Measurements from ENCODE around the gene ANG. TPM values are rescaled to one million over a fixed set of nuclear protein-coding genes. Genes with fewer than 3 reads are reported as not detected.

ANG gene
- total and polyA plus RNA-seq, 7 experiments from 2014 or later: 0.40 to 3.5 (median 1.6) TPM; not detected in 3

- ChIA-PET CTCF (interaction anchor here (0.7 to 4.3 kb wide), 10 partner anchors 8 to 358 kb away, joined by 3 to 30 read pairs (median 6); partner anchors contain the start of gene PARP2), POLR2A (interaction anchor here (0.5 to 6.2 kb wide), 23 partner anchors 7 to 357 kb away, joined by 3 to 73 read pairs (median 6); partner anchors contain the start of genes APEX1, CCNB1IP1, OSGEP and PARP2)
- Mint-ChIP-seq H3K4me3 (peak within 1 kb of the TSS in 1 of 10 donors; percentile 21), H3K36me3 (peaks cover 0 to 3% (median 0%) of the 10 kb centered on the region in 5 donors), H3K27me3 (no peaks in the 10 kb centered on the region), H3K4me1 (peaks cover 14 to 35% (median 32%) of the 10 kb centered on the region in 7 donors), H3K9me3 (peaks cover 0 to 9% (median 0%) of the 10 kb centered on the region in 11 donors), H3K27ac (peak within 1 kb of the TSS in 3 of 9 donors; percentile 35 to 80 (median 78))
- Histone ChIP-seq H3K27ac (ENCODE audit: low read depth, low read length) (peak within 1 kb of the TSS; percentile 91), H3K4me1 (ENCODE audit: control insufficient read depth in 2 of 2, insufficient read depth in 2 of 2, low read length in 2 of 2) (peaks cover 18 to 24% of the 10 kb centered on the region in 2 donors), H3K9me3 (ENCODE audit: control insufficient read depth in 2 of 3, low read length in 3 of 3) (no peaks in the 10 kb centered on the region), H3K27me3 (ENCODE audit: control insufficient read depth in 2 of 2, insufficient read depth in 2 of 2, low read length in 2 of 2) (no peaks in the 10 kb centered on the region), H3K36me3 (ENCODE audit: control insufficient read depth in 2 of 3, insufficient read depth in 3 of 3, low read length in 3 of 3) (peaks cover 0 to 6% (median 0%) of the 10 kb centered on the region in 3 experiments), H3K4me3 (ENCODE audit: low read length) (peak within 1 kb of the TSS; percentile 98)
- intact Hi-C loops (cut with micrococcal nuclease): loop anchor here (1.0 to 5.0 kb wide), 17 partner anchors 7 to 793 kb away; partner anchors contain the start of genes TEP1 (in 2 of the 2), APEX1 (in 1 of the 2), CCNB1IP1 (in 1 of the 2) and CHD8 (in 1 of the 2)
- ATAC-seq: peak; percentile 48
- DNase-seq: peak; percentile 66 to 89 (median 86)
These were observed 4.5 kb upstream of the ANG start, which contains the start of gene RNASE4 for GRCh38 chr14:20683891-20684661. Gene RNASE4, plus strand, starts transcription at chr14:20684560. Its CDS starts 14,812 bp downstream, at chr14:20699372.

- Histone ChIP-seq H3K36me3 (ENCODE audit: control insufficient read depth in 2 of 3, insufficient read depth in 3 of 3, low read length in 3 of 3) (peaks cover 0 to 6% (median 0%) of the 10 kb centered on the region in 3 experiments), H3K27ac (ENCODE audit: low read depth, low read length) (peak overlapping the region; percentile 91), H3K9me3 (ENCODE audit: control insufficient read depth in 2 of 3, low read length in 3 of 3) (no peaks in the 10 kb centered on the region), H3K27me3 (ENCODE audit: control insufficient read depth in 2 of 2, insufficient read depth in 2 of 2, low read length in 2 of 2) (no peaks in the 10 kb centered on the region), H3K4me3 (ENCODE audit: low read length) (peak overlapping the region; percentile 98), H3K4me1 (ENCODE audit: control insufficient read depth in 2 of 2, insufficient read depth in 2 of 2, low read length in 2 of 2) (peaks cover 17 to 20% of the 10 kb centered on the region in 2 donors)
- peak overlapping the region in 3 of 9 donors; percentile 35 to 80 (median 78) for H3K27ac Mint-ChIP-seq
- DNase-seq (peak in 1 of 9 donors; percentile 12), ATAC-seq (no peak)
- peaks cover 0 to 9% (median 0%) of the 10 kb centered on the region in 11 donors for H3K9me3 Mint-ChIP-seq
- H3K4me3 Mint-ChIP-seq: peak overlapping the region in 1 of 10 donors; percentile 21
- H3K27me3 Mint-ChIP-seq: no peaks in the 10 kb centered on the region
- H3K4me1 Mint-ChIP-seq: peaks cover 14 to 29% (median 25%) of the 10 kb centered on the region in 7 donors
- intact Hi-C loops (cut with micrococcal nuclease): loop anchor here (1.0 to 5.0 kb wide), 7 partner anchors 272 to 582 kb away; partner anchors contain the start of genes CCNB1IP1 (in 1 of the 2), HNRNPC (in 1 of the 2), METTL17 (in 1 of the 2) and TEP1 (in 1 of the 2)
- ChIA-PET CTCF (interaction anchor here (0.6 to 4.2 kb wide), 7 partner anchors 12 to 359 kb away, joined by 3 to 19 read pairs (median 5); partner anchors contain the start of gene PARP2), POLR2A (interaction anchor here (0.7 to 6.2 kb wide), 14 partner anchors 9 to 357 kb away, joined by 3 to 73 read pairs (median 8); partner anchors contain the start of genes CCNB1IP1, PARP2 and PIP4P1)
- peaks cover 0 to 3% (median 0%) of the 10 kb centered on the region in 5 donors for H3K36me3 Mint-ChIP-seq
These were observed 3.7 kb upstream of the ANG start for GRCh38 chr14:20684662-20685456.

- CTCF ChIA-PET: interaction anchor here (2.0 kb wide), 1 partner anchor 77 kb away, joined by 7 read pairs; no protein-coding TSS in a partner anchor
- H3K36me3 Mint-ChIP-seq: no peaks in the 10 kb centered on the region
- POLR2A ChIA-PET: interaction anchor here (0.9 kb wide), 1 partner anchor 10 kb away, joined by 3 read pairs; no protein-coding TSS in a partner anchor
- Histone ChIP-seq H3K27me3 (ENCODE audit: control insufficient read depth in 2 of 2, insufficient read depth in 2 of 2, low read length in 2 of 2) (no peaks in the 10 kb centered on the region), H3K27ac (ENCODE audit: low read depth, low read length) (no peak overlapping the region), H3K36me3 (ENCODE audit: control insufficient read depth in 2 of 3, insufficient read depth in 3 of 3, low read length in 3 of 3) (peaks cover 0 to 6% (median 0%) of the 10 kb centered on the region in 3 experiments), H3K4me1 (ENCODE audit: control insufficient read depth in 2 of 2, insufficient read depth in 2 of 2, low read length in 2 of 2) (peaks cover 4 to 5% of the 10 kb centered on the region in 2 donors), H3K4me3 (ENCODE audit: low read length) (no peak overlapping the region), H3K9me3 (ENCODE audit: control insufficient read depth in 2 of 3, low read length in 3 of 3) (no peaks in the 10 kb centered on the region)
- H3K4me1 Mint-ChIP-seq: peaks cover 4 to 23% (median 14%) of the 10 kb centered on the region in 7 donors
- peak overlapping the region in 1 of 9 donors; percentile 0 for H3K27ac Mint-ChIP-seq
- no peak for DNase-seq
- intact Hi-C loops (cut with micrococcal nuclease): no loop called here
- H3K4me3 Mint-ChIP-seq: no peak overlapping the region
- H3K27me3 Mint-ChIP-seq: no peaks in the 10 kb centered on the region
- H3K9me3 Mint-ChIP-seq: peaks cover 0 to 3% (median 0%) of the 10 kb centered on the region in 11 donors
- no peak for ATAC-seq
These were observed 2.0 kb upstream of the ANG start for GRCh38 chr14:20686386-20687143.

- Mint-ChIP-seq H3K36me3 (no peaks in the 10 kb centered on the region), H3K9me3 (no peaks in the 10 kb centered on the region), H3K27me3 (no peaks in the 10 kb centered on the region), H3K4me3 (peak overlapping the region in 1 of 10 donors; percentile 31), H3K4me1 (peaks cover 0 to 26% (median 10%) of the 10 kb centered on the region in 7 donors), H3K27ac (no peak overlapping the region)
- intact Hi-C loops (cut with micrococcal nuclease): no loop called here
- no peak overlapping the region for H3K27ac ChIP-seq (ENCODE audit: low read depth, low read length)
- no peak overlapping the region for H3K4me3 ChIP-seq (ENCODE audit: low read length)
- DNase-seq (no peak), ATAC-seq (no peak)
- H3K27me3 ChIP-seq (ENCODE audit: control insufficient read depth in 2 of 2, insufficient read depth in 2 of 2, low read length in 2 of 2): no peaks in the 10 kb centered on the region
- peaks cover 0 to 4% (median 0%) of the 10 kb centered on the region in 3 experiments for H3K36me3 ChIP-seq (ENCODE audit: control insufficient read depth in 2 of 3, insufficient read depth in 3 of 3, low read length in 3 of 3)
- ChIA-PET POLR2A (interaction anchor here (2.2 kb wide), 1 partner anchor 74 kb away, joined by 6 read pairs; no protein-coding TSS in a partner anchor), CTCF (interaction anchor here (0.6 to 2.0 kb wide), 4 partner anchors 28 to 398 kb away, joined by 3 to 8 read pairs (median 5); partner anchors contain the start of gene CCNB1IP1)
- no peaks in the 10 kb centered on the region for H3K9me3 ChIP-seq (ENCODE audit: control insufficient read depth in 2 of 3, low read length in 3 of 3)
- H3K4me1 ChIP-seq (ENCODE audit: control insufficient read depth in 2 of 2, insufficient read depth in 2 of 2, low read length in 2 of 2): peaks cover 0 to 4% of the 10 kb centered on the region in 2 donors
These were observed 1.0 kb upstream of the ANG start for GRCh38 chr14:20687362-20688166.
